Glutamatergic neuron (in vitro differentiated cells): ENCODE data around the gene FCSK. TPM values are rescaled to one million over a fixed set of nuclear protein-coding genes. Genes with fewer than 3 reads are reported as not detected.

Source experiments
- DNase-seq: peaks from one replicate; pipeline ENCODE4 v3.0.0; 2022
- H3K27ac Mint-ChIP-seq: one replicate; pipeline ENCODE4 v1.8.0; 2020; ENCODE audit warnings: mild to moderate bottlenecking, mixed read lengths, inconsistent platforms; ENCODE audit not compliant: unreplicated experiment
- H3K27me3 Mint-ChIP-seq: one replicate; pipeline ENCODE4 v1.8.0; 2020; ENCODE audit warnings: mild to moderate bottlenecking, moderate library complexity, mixed read lengths, inconsistent platforms; ENCODE audit not compliant: unreplicated experiment
- H3K36me3 Mint-ChIP-seq: one replicate; pipeline ENCODE4 v1.8.0; 2020; ENCODE audit warnings: mild to moderate bottlenecking, mixed read lengths, inconsistent platforms; ENCODE audit not compliant: unreplicated experiment
- H3K4me1 Mint-ChIP-seq: one replicate; pipeline ENCODE4 v1.8.0; 2020; ENCODE audit warnings: mild to moderate bottlenecking, low read depth, mixed read lengths, inconsistent platforms; ENCODE audit not compliant: unreplicated experiment
- H3K4me3 Mint-ChIP-seq: one replicate; pipeline ENCODE4 v1.8.0; 2020; ENCODE audit warnings: mild to moderate bottlenecking, mixed read lengths, inconsistent platforms; ENCODE audit not compliant: unreplicated experiment
- H3K9me3 Mint-ChIP-seq: one replicate; pipeline ENCODE4 v1.8.0; 2020; ENCODE audit warnings: mild to moderate bottlenecking, moderate library complexity, mixed read lengths, inconsistent platforms; ENCODE audit not compliant: unreplicated experiment
- CTCF ChIP-seq: fragments of 200-600 bp; sonication (generic); IDR thresholded peaks from one replicate; pipeline ENCODE4 v1.5.0; 2021; ENCODE audit not compliant: partially characterized antibody, unreplicated experiment
- total RNA-seq: library from RNA; stranded (reverse); fragmentation: NEBNext Ultra II Directional; extraction: Animal tissue kit (Norgen Biotek cat#: 25700); gene quantifications from one replicate; pipeline ENCODE4 v1.2.1, GENCODE V29; 2021; ENCODE audit not compliant: unreplicated experiment

The FCSK gene
- total RNA-seq, 1 donor from 2014 or later: 15.4 TPM

- H3K9me3 Mint-ChIP-seq: peaks cover 7% of the 10 kb centered on the region
These were observed 1.1 kb upstream of the FCSK start for GRCh38 chr16:70453117-70453891.

GRCh38 chr16:70453892-70454221, 538 bp upstream of the FCSK start:
- H3K36me3 Mint-ChIP-seq: peaks cover 4% of the 10 kb centered on the region
- H3K27ac Mint-ChIP-seq: peak overlapping the region; percentile 84
- H3K27me3 Mint-ChIP-seq: no peaks in the 10 kb centered on the region
- peaks cover 4% of the 10 kb centered on the region for H3K4me1 Mint-ChIP-seq
- peak overlapping the region; percentile 86 for H3K4me3 Mint-ChIP-seq
- no peak for TF ChIP-seq CTCF
- no peak for DNase-seq
- H3K9me3 Mint-ChIP-seq: peaks cover 7% of the 10 kb centered on the region

More at GRCh38 chr16:70453117-70453891, 1.1 kb upstream of the FCSK start:
- Mint-ChIP-seq H3K27ac (peak overlapping the region; percentile 84), H3K36me3 (peaks cover 4% of the 10 kb centered on the region), H3K27me3 (no peaks in the 10 kb centered on the region), H3K4me1 (peaks cover 4% of the 10 kb centered on the region), H3K4me3 (peak overlapping the region; percentile 86)
- no peak for TF ChIP-seq CTCF
- DNase-seq: no peak

GRCh38 chr16:70455910-70456309, 1.5 kb downstream of the FCSK start:
- Mint-ChIP-seq H3K4me3 (peak overlapping the region; percentile 86), H3K27me3 (peaks cover 2% of the 10 kb centered on the region), H3K36me3 (no peaks in the 10 kb centered on the region), H3K4me1 (peaks cover 8% of the 10 kb centered on the region), H3K9me3 (peaks cover 3% of the 10 kb centered on the region), H3K27ac (no peak overlapping the region)
- no peak for DNase-seq
- TF ChIP-seq CTCF: no peak

GRCh38 chr16:70457446-70458166, 3.2 kb downstream of the FCSK start:
- no peak for TF ChIP-seq CTCF
- peaks cover 6% of the 10 kb centered on the region for H3K9me3 Mint-ChIP-seq
- H3K36me3 Mint-ChIP-seq: no peaks in the 10 kb centered on the region
- peaks cover 2% of the 10 kb centered on the region for H3K27me3 Mint-ChIP-seq
- no peak for DNase-seq
- no peak overlapping the region for H3K27ac Mint-ChIP-seq
- no peak overlapping the region for H3K4me3 Mint-ChIP-seq
- H3K4me1 Mint-ChIP-seq: peaks cover 13% of the 10 kb centered on the region

- Mint-ChIP-seq H3K4me1 (peaks cover 10% of the 10 kb centered on the region), H3K4me3 (peak overlapping the region; percentile 25), H3K36me3 (no peaks in the 10 kb centered on the region), H3K27me3 (peaks cover 5% of the 10 kb centered on the region), H3K9me3 (peaks cover 5% of the 10 kb centered on the region), H3K27ac (no peak overlapping the region)
- no peak for DNase-seq
- TF ChIP-seq CTCF: no peak
These were observed 6.4 kb downstream of the FCSK start for GRCh38 chr16:70460737-70461261.
